Neuronal stem cell (in vitro differentiated cells): ENCODE data around the gene SPATS2L.

ENCODE experiments used
- DNase-seq: peaks from one replicate; pipeline ENCODE4 v3.0.0-alpha.2; 2013; ENCODE audit warnings: low spot score
- H2AFZ ChIP-seq: one replicate; pipeline ENCODE4 v1.6.1; 2013; ENCODE audit warnings: mild to moderate bottlenecking, low read length, inconsistent platforms
- H2AK5ac ChIP-seq: 2 replicates; pipeline ENCODE4 v1.6.1; 2013; ENCODE audit warnings: low read depth, mild to moderate bottlenecking, inconsistent platforms, low read length, moderate library complexity, mixed read lengths
- H2BK120ac ChIP-seq: 2 replicates; pipeline ENCODE4 v1.6.1; 2013; ENCODE audit warnings: low read depth, mild to moderate bottlenecking, inconsistent platforms, low read length, moderate library complexity, mixed read lengths
- H2BK12ac ChIP-seq: one replicate; pipeline ENCODE4 v1.6.1; 2013; ENCODE audit warnings: low read length, inconsistent platforms
- H2BK15ac ChIP-seq: 2 replicates; pipeline ENCODE4 v1.6.1; 2013; ENCODE audit warnings: mild to moderate bottlenecking, low read length, inconsistent platforms, mixed read lengths
- H2BK5ac ChIP-seq: one replicate; pipeline ENCODE4 v1.6.1; 2013; ENCODE audit warnings: inconsistent platforms, mild to moderate bottlenecking, low read length, moderate library complexity
- H3K14ac ChIP-seq: one replicate; pipeline ENCODE4 v1.6.1; 2013; ENCODE audit warnings: low read length, inconsistent platforms
- H3K18ac ChIP-seq: 2 replicates; pipeline ENCODE4 v1.6.1; 2013; ENCODE audit warnings: low read length, inconsistent platforms
- H3K23ac ChIP-seq: 2 replicates; pipeline ENCODE4 v1.6.1; 2013; ENCODE audit warnings: low read depth, mild to moderate bottlenecking, mixed read lengths, low read length, inconsistent platforms; ENCODE audit not compliant: poor library complexity
- H3K27ac ChIP-seq: replicated peaks from 3 replicates; pipeline ENCODE4 v1.5.1; 2013; ENCODE audit warnings: low read length, inconsistent platforms
- H3K27me3 ChIP-seq, 3 experiments: 2 replicates each; pipeline ENCODE4 v1.6.1; 2013; ENCODE audit warnings: low read length in 3 of 3, mild to moderate bottlenecking in 2 of 3, inconsistent platforms in 1 of 3, low read depth in 1 of 3, mixed read lengths in 1 of 3, moderate library complexity in 1 of 3; ENCODE audit not compliant: control insufficient read depth in 3 of 3, insufficient read depth in 3 of 3
- H3K36me3 ChIP-seq, 2 donors: replicated peaks in 1 of 2; 2 replicates each; pipeline ENCODE4 v1.6.1; 2013; ENCODE audit warnings: low read length in 2 of 2; ENCODE audit not compliant: control insufficient read depth in 2 of 2, insufficient read depth in 2 of 2
- H3K4ac ChIP-seq: 2 replicates; pipeline ENCODE4 v1.6.1; 2013; ENCODE audit warnings: inconsistent platforms, mild to moderate bottlenecking, low read length, moderate library complexity
- H3K4me1 ChIP-seq, 2 donors: 1 replicate in 1 of 2; 2 replicates in 1 of 2; pipeline ENCODE4 v1.6.1; 2013; ENCODE audit warnings: low read length in 2 of 2, low read depth in 1 of 2; ENCODE audit not compliant: control insufficient read depth in 2 of 2, insufficient read depth in 1 of 2
- H3K4me2 ChIP-seq: one replicate; pipeline ENCODE4 v1.6.1; 2013; ENCODE audit warnings: mild to moderate bottlenecking, low read length, inconsistent platforms; ENCODE audit not compliant: insufficient read depth, poor library complexity, severe bottlenecking
- H3K4me3 ChIP-seq, 2 donors: 2 replicates each; pipeline ENCODE4 v1.5.1; 2013; ENCODE audit warnings: low read length in 2 of 2, mild to moderate bottlenecking in 2 of 2, inconsistent platforms in 1 of 2, moderate library complexity in 1 of 2
- H3K79me1 ChIP-seq: one replicate; pipeline ENCODE4 v1.6.1; 2013; ENCODE audit warnings: low read depth, mild to moderate bottlenecking, inconsistent platforms, low read length, moderate library complexity
- H3K9ac ChIP-seq: one replicate; pipeline ENCODE4 v1.6.1; 2013; ENCODE audit warnings: mild to moderate bottlenecking, low read depth, low read length, inconsistent platforms; ENCODE audit not compliant: poor library complexity
- H3K9me3 ChIP-seq, 2 donors: replicated peaks in 1 of 2; 2 replicates each; pipeline versions ENCODE3 to v1.6.1; 2013; ENCODE audit warnings: low read length in 2 of 2, mild to moderate bottlenecking in 2 of 2, inconsistent platforms in 1 of 2, low read depth in 1 of 2, mixed read lengths in 1 of 2, moderate library complexity in 1 of 2; ENCODE audit not compliant: control insufficient read depth in 2 of 2, insufficient read depth in 1 of 2
- H4K8ac ChIP-seq: one replicate; pipeline ENCODE4 v1.6.1; 2013; ENCODE audit warnings: low read depth, mild to moderate bottlenecking, inconsistent platforms, low read length, moderate library complexity
- H4K91ac ChIP-seq: one replicate; pipeline ENCODE4 v1.6.1; 2013; ENCODE audit warnings: low read length, low read depth, mild to moderate bottlenecking, inconsistent platforms; ENCODE audit not compliant: poor library complexity
- WGBS, 2 donors: extraction: QIAGEN DNeasy Blood & Tissue Kit; methylation state at CpG; one replicate each; pipeline ENCODE4 v1.1.7; 2013; ENCODE audit warnings: missing lambda C conversion rate in 2 of 2, mixed read lengths in 1 of 2; ENCODE audit not compliant: insufficient read length in 2 of 2, insufficient replicate concordance in 1 of 2; ENCODE audit errors: extremely low coverage in 2 of 2; 5-methylcytosine and 5-hydroxymethylcytosine counted together

The SPATS2L gene

DNA sequence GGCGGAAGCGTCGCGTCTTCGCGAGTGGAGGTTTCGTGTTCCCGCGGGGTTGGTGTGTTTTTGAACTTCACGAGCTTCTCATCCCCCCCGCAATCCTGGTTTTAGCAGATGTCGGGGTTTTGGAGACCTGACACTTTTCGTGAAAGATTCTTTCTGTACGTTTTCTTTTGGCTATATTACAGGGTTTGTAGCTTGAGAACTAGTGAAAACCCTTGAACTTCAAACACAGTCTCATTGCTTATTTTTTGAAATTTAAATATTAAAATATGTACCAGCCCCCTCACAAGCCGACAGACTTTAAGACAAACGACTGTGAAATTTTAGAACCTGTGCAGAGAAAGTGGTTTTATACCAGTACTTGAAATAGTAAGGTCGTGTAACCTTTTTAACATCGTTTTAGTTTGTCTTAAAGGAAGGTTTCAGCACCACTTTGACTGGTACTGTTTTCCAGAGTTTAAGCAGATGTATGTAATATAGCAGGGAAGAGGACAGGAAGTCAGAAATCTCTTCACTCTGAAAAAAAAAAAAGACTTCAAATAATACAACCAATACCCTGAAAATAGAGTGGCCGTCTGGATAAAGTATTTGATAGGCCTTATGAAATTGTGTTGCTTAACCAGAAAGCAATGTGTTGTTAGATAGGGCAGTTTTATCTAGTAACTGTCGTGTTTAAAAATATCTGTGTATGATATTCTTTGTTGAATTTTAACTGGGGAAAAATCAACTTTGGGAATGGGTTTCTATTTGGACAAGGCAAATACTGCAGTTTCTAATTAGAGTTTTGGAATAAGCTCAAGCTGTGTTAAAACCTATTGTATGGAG is 1.4 kb downstream of the SPATS2L start:
- H2AFZ ChIP-seq: peak overlapping the region; percentile 91
- H3K18ac ChIP-seq: peak overlapping the region; percentile 96
- H3K14ac ChIP-seq: no peak overlapping the region
- H4K91ac ChIP-seq: no peak overlapping the region
- no peak overlapping the region for H4K8ac ChIP-seq
- H2BK15ac ChIP-seq: no peak overlapping the region
- no peak overlapping the region for H3K23ac ChIP-seq
- peak overlapping the region; percentile 90 for H3K9ac ChIP-seq
- no peaks in the 10 kb centered on the region for H3K79me1 ChIP-seq
- H3K4me2 ChIP-seq: peak overlapping the region; percentile 90
- peak overlapping the region; percentile 61 for H2BK120ac ChIP-seq
- no peaks in the 10 kb centered on the region for H3K9me3 ChIP-seq
- no peak overlapping the region for H3K4ac ChIP-seq
- H2BK12ac ChIP-seq: peak overlapping the region; percentile 77
- peak overlapping the region; percentile 74 to 95 for H3K4me3 ChIP-seq
- no peak for DNase-seq
- no peak overlapping the region for H2AK5ac ChIP-seq
- H2BK5ac ChIP-seq: no peak overlapping the region
- H3K4me1 ChIP-seq: peaks cover 11 to 26% of the 10 kb centered on the region in 2 donors
- no peaks in the 10 kb centered on the region for H3K36me3 ChIP-seq
- H3K27ac ChIP-seq: no peak overlapping the region
- H3K27me3 ChIP-seq: peaks cover 0 to 6% (median 0%) of the 10 kb centered on the region in 3 experiments
- WGBS, 2 donors: no CpG with 5 or more reads among the region's 20 CpGs

DNA sequence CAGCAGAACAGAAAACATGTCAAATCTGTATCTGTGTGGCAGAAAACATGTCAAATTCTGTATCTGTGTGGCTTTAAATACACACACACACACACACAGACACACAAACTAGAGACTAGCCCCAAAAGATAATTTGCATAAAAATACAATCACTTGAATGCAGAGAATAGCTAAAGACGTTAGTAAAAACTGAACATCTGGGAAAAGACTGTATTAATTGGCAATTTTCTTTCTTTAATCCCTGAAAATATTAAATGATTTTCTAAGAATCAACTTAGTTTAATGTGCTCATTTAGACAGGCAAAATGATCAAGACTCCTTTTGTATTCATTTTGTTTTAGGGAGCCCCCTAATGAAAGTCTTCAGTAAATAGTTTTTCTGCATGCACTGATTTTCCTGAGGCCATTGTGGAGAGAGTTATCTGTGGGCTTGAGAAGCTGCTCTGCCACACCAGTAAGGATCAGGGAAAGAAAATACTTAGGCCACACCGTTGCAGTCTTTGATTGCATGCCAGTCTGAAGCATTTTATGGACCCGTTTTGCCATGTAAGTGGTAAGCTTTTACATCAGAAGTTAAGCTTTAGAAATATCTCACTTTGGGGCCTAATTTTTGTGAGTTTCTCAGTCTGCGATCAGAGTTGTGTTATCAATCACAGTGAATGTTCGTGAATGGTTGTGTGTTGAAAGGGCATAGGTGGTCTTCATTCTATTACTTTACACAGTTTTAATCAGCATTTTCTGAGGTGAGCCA is 2.2 kb downstream of the SPATS2L start:
- no peak for DNase-seq
- H3K27ac ChIP-seq: no peak overlapping the region

DNA sequence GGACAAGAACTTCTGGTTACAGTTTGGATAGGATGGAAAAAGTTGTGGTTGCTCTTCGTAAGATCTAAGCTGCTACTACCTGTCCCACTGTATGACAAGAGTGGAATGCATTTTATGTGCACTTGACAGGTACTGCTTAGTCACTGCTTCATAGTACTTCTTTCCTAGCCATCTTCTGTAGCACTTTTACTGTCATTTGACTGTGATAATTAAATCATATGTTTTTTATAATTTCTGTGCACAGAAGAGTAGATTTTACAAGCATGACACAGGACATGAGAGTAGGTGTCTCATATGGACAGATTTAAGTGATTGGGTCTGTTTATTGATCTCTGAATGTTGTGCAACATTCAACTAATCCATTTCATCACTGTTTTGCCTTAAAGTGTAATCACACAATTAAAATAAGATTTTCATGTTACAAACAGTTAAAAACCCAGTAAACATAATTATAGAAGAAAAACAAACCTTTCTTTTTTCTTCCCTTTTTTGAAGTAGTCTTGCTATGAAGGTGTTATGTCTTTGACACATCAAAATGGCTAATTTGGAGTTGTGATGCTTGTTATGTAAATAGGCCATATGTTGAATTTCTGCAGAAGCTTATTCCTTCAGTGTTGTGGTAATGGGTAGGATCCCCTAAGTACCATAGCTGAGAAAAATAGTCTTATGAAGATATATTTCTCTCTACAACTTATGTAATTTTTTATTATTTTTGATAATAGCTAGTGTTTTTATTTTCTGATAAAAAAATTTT is 3.0 kb downstream of the SPATS2L start:
- no peak overlapping the region for H4K8ac ChIP-seq
- peaks cover 0 to 6% (median 0%) of the 10 kb centered on the region in 3 experiments for H3K27me3 ChIP-seq
- no peak overlapping the region for H3K18ac ChIP-seq
- no CpG with 5 or more reads among the region's 1 CpG for WGBS, 2 donors
- no peak overlapping the region for H2AK5ac ChIP-seq
- H3K14ac ChIP-seq: no peak overlapping the region
- no peaks in the 10 kb centered on the region for H3K9me3 ChIP-seq
- no peak overlapping the region for H3K27ac ChIP-seq
- H3K9ac ChIP-seq: no peak overlapping the region
- H3K4me2 ChIP-seq: no peak overlapping the region
- H3K79me1 ChIP-seq: no peaks in the 10 kb centered on the region
- H3K4ac ChIP-seq: no peak overlapping the region
- H2AFZ ChIP-seq: no peak overlapping the region
- H4K91ac ChIP-seq: no peak overlapping the region
- H2BK15ac ChIP-seq: no peak overlapping the region
- H2BK12ac ChIP-seq: no peak overlapping the region
- no peak overlapping the region for H3K4me3 ChIP-seq
- no peaks in the 10 kb centered on the region for H3K36me3 ChIP-seq
- no peak overlapping the region for H2BK5ac ChIP-seq
- no peak for DNase-seq
- peaks cover 11 to 26% of the 10 kb centered on the region in 2 donors for H3K4me1 ChIP-seq
- H3K23ac ChIP-seq: no peak overlapping the region
- no peak overlapping the region for H2BK120ac ChIP-seq

More for the DNA sequence above, 2.2 kb downstream of the SPATS2L start:
- no peak overlapping the region for H4K8ac ChIP-seq
- H3K9me3 ChIP-seq: no peaks in the 10 kb centered on the region
- H2AFZ ChIP-seq: no peak overlapping the region
- peak overlapping the region; percentile 14 for H3K4me2 ChIP-seq
- H3K79me1 ChIP-seq: no peaks in the 10 kb centered on the region
- no peak overlapping the region for H2BK5ac ChIP-seq
- no peak overlapping the region for H3K14ac ChIP-seq
- H3K9ac ChIP-seq: no peak overlapping the region
- no peak overlapping the region for H2BK120ac ChIP-seq
- H4K91ac ChIP-seq: no peak overlapping the region
- H3K18ac ChIP-seq: no peak overlapping the region
- no peak overlapping the region for H3K4ac ChIP-seq
- H3K4me3 ChIP-seq: peak overlapping the region in 1 of 2 donors; percentile 74
- no peaks in the 10 kb centered on the region for H3K36me3 ChIP-seq
- H3K4me1 ChIP-seq: peaks cover 11 to 26% of the 10 kb centered on the region in 2 donors
- H3K23ac ChIP-seq: no peak overlapping the region
- no peak overlapping the region for H2BK15ac ChIP-seq
- H2BK12ac ChIP-seq: no peak overlapping the region
- H3K27me3 ChIP-seq: peaks cover 0 to 6% (median 0%) of the 10 kb centered on the region in 3 experiments
- H2AK5ac ChIP-seq: no peak overlapping the region
- no CpG with 5 or more reads among the region's 5 CpGs for WGBS, 2 donors
